Effector CD8-positive, alpha-beta T cell (primary cell): ENCODE data around the gene ANK3.

Experiments used
- DNase-seq: peaks from one replicate; lab custom pipeline; 2025; lab: John Stamatoyannopoulos, UW

Gene ANK3

DNA sequence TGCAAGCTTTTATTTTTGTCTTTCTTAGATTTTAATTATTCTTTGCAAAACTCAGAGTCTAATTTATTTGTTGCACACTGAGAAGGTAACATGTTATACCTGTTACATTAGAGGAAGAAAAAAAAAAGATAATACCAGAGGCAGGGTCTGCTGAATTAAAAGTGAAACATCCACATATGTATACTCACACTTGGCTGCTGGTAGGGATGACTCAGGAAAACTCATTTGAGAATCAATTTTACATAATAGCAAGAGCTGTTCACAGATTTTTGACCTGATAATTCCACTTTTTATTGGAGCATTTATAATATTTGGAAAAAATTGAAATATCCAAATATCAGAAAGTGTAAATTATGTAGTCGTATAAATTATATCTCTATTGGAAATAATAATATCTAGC, 405.3 kb downstream of the ANK3 start:
- no peak for DNase-seq

- DNase-seq, result no peak
These were observed 409.3 kb downstream of the ANK3 start for GRCh38 chr10:59980356-59980755.

- no peak for DNase-seq
These were observed 412.2 kb downstream of the ANK3 start for GRCh38 chr10:59977486-59977885.

DNA sequence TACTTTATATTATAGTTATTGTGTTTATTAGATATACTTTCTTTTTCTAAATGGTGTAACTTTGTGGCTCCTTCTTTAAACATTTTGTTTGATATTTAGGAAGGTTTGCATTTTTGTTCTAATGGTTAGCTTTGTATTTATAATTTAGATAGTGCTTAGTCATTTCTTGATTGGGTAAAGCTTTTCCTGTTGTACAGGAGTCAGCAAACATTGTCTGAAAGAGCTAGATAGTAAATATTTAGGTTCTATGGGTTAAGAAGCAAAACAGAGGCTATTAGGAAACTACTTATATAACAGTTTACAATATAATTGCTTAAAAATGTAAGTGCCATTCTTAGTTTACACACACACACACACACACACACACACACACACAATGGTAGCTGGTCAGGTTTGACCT, 412.8 kb downstream of the ANK3 start:
- DNase-seq, result no peak
